NCI-H446 (cell line): ENCODE results near the gene TRAF3.
"Not testable (repeated sequence)": the region's sequence is repeated elsewhere in the genome, so short reads cannot be mapped to it uniquely, and the experiment has no call there.

Source experiments
- DNase-seq, 2 experiments: peaks; one replicate each; lab custom pipeline; 2025; lab: John Stamatoyannopoulos, UW

Gene TRAF3

GRCh38 chr14:102806447-102806846, 29.2 kb downstream of the TRAF3 start:
- DNase-seq, result no peak

- DNase-seq, result no peak
Measured at GRCh38 chr14:102807013-102807406, 29.8 kb downstream of the TRAF3 start.

- DNase-seq, result no peak
Measured at GRCh38 chr14:102809870-102810269, 32.6 kb downstream of the TRAF3 start.

- no peak for DNase-seq
Measured at GRCh38 chr14:102810523-102810922, 33.3 kb downstream of the TRAF3 start.

GRCh38 chr14:102811254-102811963, 34.2 kb downstream of the TRAF3 start:
- DNase-seq, result no peak

- no peak for DNase-seq
Measured at GRCh38 chr14:102811971-102812370, 34.7 kb downstream of the TRAF3 start.

- DNase-seq, result no peak
Measured at GRCh38 chr14:102813691-102814090, 36.4 kb downstream of the TRAF3 start.

- DNase-seq, result no peak
Measured at GRCh38 chr14:102817318-102817717, 40.1 kb downstream of the TRAF3 start.

GRCh38 chr14:102817942-102818940, 41.0 kb downstream of the TRAF3 start:
- DNase-seq, result no peak

GRCh38 chr14:102819176-102819628, 42.0 kb downstream of the TRAF3 start:
- DNase-seq, result no peak

- DNase-seq, result no peak
Measured at GRCh38 chr14:102819747-102820330, 42.6 kb downstream of the TRAF3 start.

- DNase-seq, result no peak
Measured at GRCh38 chr14:102821252-102821651, 44.0 kb downstream of the TRAF3 start.

GRCh38 chr14:102822311-102822863, 45.1 kb downstream of the TRAF3 start:
- DNase-seq, result no peak

GRCh38 chr14:102822887-102823286, 45.6 kb downstream of the TRAF3 start:
- not testable (repeated sequence) for DNase-seq

- no peak for DNase-seq
Measured at GRCh38 chr14:102823546-102823945, 46.3 kb downstream of the TRAF3 start.

- DNase-seq, result peak in 1 of 2 experiments; percentile 29
Measured at GRCh38 chr14:102824832-102825231, 47.6 kb downstream of the TRAF3 start.

- no peak for DNase-seq
Measured at GRCh38 chr14:102825307-102826095, 48.3 kb downstream of the TRAF3 start.

- DNase-seq, result no peak
Measured at GRCh38 chr14:102826161-102826560, 48.9 kb downstream of the TRAF3 start.

GRCh38 chr14:102826751-102827675, 49.8 kb downstream of the TRAF3 start:
- DNase-seq, result no peak

GRCh38 chr14:102827716-102828115, 50.5 kb downstream of the TRAF3 start:
- DNase-seq, result no peak
